Stimulated activated CD8-positive, alpha-beta memory T cell treated with anti-CD3 and anti-CD28 coated beads, Interleukin-2, amount 100 ng/mL, for 1 hour (primary cell): Measurements from ENCODE around the gene RPL7A.

Experiments
- DNase-seq, 2 donors: peaks; one replicate each; pipeline ENCODE4 v3.0.0-alpha.2; 2020; ENCODE audit warnings: low read depth in 2 of 2

The RPL7A gene

DNA sequence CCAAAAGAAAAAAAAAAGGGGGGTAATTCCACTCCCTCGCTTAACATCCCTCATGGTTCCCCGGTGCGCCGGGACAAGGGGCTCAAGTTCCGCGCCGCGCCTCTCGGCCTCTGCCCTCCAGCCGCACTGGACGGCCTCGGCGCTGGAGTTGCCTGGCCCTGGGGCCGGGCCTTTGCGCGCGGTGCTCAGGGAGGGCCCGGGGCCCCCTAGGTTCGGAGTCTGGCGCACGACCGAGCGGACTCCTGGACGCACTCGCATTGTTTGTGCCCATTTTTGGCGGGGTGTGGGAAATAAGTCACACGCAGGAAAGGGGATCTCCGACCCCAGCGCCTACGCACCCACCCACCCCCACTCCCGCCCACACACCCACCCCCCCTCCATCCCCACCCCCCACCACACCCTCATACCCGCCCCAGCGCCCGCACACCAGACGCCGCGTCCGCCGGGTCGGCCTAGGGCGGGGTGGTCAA, 468 bp upstream of the RPL7A start:
- peak in 1 of 2 donors; percentile 12 for DNase-seq

DNA sequence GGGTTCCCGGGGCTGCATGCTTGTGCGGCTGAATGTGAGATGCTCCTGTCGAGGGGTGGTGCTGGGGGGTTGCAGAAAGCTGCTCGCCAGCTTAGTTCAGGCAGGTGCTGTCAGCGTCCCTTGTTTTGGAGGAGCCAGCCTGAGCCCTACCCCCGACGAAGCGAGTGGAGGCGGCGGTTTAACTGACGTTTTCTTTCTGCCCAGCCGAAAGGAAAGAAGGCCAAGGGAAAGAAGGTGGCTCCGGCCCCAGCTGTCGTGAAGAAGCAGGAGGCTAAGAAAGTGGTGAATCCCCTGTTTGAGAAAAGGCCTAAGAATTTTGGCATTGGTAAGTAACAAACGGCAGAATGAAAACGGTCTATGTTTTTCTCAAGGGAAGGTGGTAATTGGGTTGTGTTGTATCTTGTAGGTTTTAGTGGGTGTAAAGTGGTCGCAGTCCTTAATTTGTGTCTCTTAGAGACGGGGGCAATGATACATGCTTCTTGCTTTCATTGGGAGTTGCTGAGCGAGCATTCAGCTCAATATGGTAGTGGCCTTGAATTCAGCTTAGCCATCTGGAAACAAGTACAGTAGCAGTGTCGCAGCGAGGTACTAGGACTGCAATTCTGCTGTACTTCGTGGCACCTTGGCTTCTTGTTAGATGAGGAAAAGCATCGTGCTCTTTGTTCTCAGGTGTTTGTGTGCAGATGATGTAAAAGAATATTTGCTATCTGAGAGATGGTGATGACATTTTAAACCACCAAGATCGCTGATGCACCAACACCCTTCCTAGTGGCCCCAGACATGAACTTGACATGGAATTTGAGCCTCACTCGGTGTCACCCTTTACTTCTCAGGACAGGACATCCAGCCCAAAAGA, 928 bp downstream of the RPL7A start:
- no peak for DNase-seq

GRCh38 chr9:133349965-133350616, 2.1 kb downstream of the RPL7A start:
- no peak for DNase-seq

GRCh38 chr9:133351526-133351907, 3.5 kb downstream of the RPL7A start:
- no peak for DNase-seq

DNA sequence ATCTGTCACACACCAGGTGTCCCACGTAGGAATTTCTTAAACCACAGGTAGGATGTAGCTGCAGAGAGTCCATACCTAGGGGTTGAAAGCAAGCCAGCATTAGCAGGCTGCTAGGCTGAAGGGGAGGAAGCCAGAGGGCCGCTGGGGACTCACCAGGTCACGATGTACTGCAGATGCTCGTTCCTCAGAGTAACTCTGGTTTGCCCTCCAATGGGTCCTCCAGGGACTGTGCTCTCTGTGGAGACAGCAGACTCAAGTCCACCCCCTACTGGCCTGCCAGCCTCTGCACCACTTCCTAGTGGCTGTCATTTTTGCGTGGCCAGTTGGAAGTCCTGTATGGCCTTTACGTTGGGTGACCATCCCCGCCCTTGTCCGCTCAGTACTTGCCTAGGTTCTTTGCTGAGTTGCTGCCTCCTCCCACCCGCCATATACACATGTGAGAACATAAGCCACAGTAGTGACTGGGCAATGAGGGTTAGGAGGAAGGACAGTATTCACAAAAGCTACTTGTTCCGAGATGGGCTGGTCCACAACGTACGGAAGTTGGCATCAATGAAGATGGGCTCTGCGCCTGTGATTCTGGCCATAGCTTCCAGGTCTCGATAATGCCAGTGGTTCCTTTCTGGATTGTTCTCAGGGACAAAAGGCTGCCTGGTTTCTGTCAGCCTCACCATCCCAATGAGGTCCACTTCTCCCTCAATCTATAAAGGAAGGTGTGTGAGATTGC, 4.1 kb downstream of the RPL7A start:
- DNase-seq: no peak

DNA sequence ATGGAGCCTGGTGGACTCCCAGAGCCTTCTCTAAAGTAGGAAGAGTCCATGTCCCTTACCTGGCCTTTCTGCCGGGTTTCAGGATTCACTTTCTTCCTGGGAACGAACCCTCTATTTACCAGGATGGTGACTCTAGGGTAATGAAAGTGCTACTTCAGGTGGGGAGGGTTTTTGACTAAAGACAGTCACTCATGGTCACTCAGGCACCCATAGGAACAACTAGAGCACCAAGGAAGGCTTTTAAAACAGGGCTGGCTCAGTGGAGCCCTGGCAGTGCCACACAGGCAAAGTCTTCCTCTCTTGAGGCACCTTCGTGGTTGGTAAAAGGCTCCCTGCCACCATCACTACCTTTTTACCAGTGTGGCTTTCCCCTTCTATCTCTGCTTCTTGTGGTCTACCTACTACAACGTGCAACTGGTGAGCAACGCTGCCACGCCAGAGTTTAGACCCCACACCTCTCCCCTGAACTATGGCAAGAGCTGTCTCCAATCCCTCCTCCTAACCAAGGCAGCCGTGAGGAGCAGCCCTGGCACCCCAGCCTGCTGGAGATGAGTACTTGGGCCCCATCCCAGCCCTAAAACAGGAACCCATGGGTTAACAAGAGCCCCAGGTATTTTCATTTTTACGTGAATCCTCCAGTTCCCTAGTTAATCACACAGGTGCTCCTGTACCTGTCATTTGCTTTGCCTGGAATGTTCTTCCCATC, 4.8 kb downstream of the RPL7A start:
- no peak for DNase-seq

DNA sequence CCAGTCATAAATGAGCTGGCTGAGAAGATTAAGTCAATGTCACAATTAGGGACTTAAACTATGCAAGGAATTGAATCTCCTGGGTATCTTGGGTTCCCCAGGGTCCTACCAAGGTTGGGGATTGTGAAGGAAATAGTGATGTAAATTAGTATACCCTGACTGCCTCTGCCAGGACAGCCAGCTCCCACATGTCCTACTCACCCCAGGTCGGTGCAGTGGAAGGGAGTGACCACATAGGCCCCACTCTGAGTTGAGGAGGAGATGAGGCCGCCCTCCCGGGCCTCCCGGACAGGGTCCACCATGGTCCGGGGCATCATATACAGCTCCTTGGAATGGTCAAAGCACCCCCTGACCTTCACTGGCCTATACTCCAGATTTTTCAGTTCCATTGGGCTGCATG, 5.5 kb downstream of the RPL7A start:
- DNase-seq: no peak

- no peak for DNase-seq
Measured at GRCh38 chr9:133354766-133355165, 6.7 kb downstream of the RPL7A start.

- DNase-seq: no peak
Measured at GRCh38 chr9:133355881-133356357, 7.9 kb downstream of the RPL7A start.

- peak; percentile 76 to 85 for DNase-seq
Measured at GRCh38 chr9:133356391-133357091, 8.5 kb downstream of the RPL7A start, which contains the start of the genes SURF1 and SURF2. SURF1 (minus strand) TSS chr9:133356487; CDS start chr9:133356453, 34 bp downstream. SURF2 (plus strand) TSS chr9:133356550; CDS start chr9:133356593, 43 bp downstream.

GRCh38 chr9:133357656-133358055, 9.6 kb downstream of the RPL7A start:
- no peak for DNase-seq

- DNase-seq: no peak
Measured at GRCh38 chr9:133359399-133360175, 11.6 kb downstream of the RPL7A start.

DNA sequence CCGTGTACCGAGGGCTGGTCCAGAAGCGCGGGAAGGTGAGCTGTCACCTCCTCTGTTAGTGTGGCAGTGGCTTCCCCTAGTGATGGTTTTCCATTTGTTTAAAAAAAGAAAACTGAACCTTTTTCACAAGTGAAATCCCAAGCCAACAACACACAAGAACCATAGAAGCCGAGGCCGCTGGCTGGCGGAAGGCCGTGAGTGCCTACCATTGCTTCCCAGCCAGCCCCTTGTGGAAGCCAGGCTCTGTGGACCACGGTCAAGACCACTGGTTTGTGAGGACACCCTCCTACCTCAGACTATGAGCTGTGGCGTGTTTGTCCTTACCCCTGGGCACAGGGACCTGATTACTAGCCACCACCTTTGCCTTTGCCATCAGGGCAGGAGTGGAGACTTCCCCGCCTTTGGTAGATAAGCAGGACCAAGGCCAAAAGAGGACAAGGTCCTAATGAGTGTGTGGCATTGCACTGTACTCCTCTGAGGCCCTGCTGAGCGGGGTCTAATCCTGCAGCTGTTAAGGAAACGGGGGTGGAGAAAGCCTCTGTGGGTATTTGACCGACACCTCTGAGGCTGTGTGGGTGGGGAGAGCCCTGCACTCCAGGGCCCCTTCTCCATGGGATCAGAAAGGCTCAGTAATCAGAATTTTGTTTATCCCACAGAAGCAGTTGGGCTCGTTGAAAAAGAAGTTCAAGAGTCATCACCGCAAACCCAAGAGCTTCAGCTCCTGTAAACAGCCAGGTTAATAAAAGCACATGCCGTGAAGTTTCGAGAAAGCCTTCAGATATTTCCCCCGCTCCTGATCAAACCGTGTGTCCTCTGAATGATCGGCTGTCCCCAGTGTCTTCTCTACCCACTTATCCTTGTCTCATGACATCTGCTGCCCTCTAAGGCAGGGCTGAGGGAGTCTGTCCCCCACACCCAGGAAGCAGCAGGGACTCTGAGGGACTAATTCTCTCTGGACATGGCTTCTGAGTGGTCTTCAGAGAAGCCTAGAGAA, 12.7 kb downstream of the RPL7A start:
- no peak for DNase-seq

- no peak for DNase-seq
Measured at GRCh38 chr9:133361507-133362092, 13.6 kb downstream of the RPL7A start.

DNA sequence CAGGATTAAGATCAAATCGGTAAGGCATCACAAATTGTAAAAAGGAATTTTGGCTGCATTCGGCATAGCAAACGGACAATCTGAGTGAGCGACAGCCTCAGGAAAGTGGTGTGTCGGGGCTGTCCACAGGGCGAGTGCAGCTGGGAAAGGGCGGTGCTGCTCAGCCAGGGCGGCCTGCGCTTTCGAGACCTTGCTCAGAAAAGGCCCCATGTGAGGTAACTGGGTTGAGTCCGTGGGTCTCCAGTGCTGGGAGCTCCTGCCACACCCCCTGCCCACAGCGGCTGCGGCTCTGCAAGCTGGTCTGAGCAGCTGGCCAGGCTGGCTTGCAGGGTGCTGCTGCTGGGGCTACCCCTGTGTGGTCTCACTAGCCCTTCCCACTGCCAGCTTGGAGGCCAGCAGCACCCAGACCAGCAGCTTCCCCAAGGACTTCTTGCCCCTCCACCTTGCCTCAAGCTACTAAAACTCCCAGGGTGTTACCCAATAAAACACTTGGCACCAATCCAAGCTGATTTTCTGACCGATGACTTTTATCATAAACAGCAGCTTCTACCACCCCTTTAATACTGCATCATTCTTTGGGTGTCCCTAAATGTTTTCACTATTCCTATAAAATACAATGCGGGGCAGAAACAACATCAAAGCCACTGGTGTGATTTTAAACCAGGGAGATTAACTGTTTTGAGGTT, 14.5 kb downstream of the RPL7A start:
- no peak for DNase-seq

DNA sequence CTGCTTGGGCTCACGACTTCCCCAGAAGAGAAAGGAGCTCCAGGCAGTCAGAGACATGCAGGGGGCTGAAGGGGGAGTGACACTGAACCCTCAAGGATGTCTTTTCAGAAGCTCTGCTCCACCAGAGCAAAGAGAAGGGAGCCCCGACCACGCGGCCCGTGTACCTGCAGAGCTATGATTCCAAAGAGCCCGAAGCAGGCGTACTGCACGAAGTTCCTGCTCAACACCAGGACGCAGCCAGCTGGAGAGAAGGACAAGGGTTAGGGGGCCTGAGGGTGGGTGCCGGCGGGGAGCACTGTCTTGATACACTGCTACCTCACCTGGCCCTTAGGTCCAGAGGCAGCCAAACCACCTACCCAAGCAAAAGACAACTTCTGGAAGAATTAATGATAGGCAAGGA, 18.4 kb downstream of the RPL7A start:
- DNase-seq: no peak

DNA sequence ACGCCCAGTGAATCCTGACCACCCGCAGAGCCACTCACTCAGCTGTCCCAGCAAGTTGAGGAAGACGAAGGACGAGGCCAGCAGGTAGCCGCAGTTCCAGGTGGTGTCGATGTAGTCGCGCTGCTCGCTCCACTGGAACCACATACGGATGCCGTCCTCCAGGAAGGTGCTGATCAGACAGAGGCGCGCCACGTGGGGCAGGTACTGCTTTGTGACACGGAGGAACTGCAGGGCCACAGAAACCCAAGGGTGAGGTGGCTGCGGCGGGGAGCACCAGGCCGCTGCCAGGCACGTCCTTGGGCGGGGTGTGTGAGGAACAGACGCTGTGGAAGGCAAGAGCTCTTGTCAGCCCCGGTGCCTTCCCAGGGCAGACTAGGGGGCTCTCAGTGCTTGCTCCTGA, 19.2 kb downstream of the RPL7A start:
- no peak for DNase-seq

DNA sequence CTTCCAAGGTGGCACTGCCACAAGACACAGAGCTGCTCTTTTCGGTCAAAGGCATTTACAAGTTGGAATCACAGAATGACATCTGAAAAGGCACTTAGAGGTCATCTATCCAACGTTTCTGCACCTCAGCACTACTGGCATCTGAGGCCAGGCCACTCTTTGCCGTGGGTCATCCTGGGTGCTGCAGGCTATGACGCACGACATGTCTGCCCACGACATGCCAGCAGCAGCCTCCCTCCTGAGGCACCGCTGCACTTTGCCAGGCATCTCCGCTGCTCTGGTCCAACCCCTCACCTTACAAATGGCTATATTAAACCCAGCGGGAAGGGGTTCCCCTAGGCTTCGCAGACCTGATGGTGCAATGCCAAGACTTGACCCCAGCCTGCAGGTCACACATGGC, 19.8 kb downstream of the RPL7A start:
- no peak for DNase-seq
